Peyer's patch (tissue), 4 donors: ENCODE results near the gene PAPSS2. TPM values are rescaled to one million over a fixed set of nuclear protein-coding genes. Genes with fewer than 3 reads are reported as not detected.

Experiments
- DNase-seq, 3 donors: peaks; one replicate each; pipeline ENCODE4 v3.0.0-alpha.2; 2017 to 2019
- H3K27ac ChIP-seq, 4 donors: fragments of 200-600 bp; sonication (generic); one replicate each; pipeline ENCODE4 v1.5.1; 2016 to 2019
- H3K27me3 ChIP-seq, 2 donors: fragments of 200-600 bp; sonication (generic); one replicate each; pipeline ENCODE4 v1.5.1; 2019
- H3K36me3 ChIP-seq, 3 donors: fragments of 200-600 bp; sonication (generic); one replicate each; pipeline ENCODE4 v1.5.1; 2016 to 2019
- H3K4me1 ChIP-seq, 4 donors: fragments of 200-600 bp; sonication (generic); one replicate each; pipeline ENCODE4 v1.5.1; 2016 to 2019
- H3K4me3 ChIP-seq, 4 donors: fragments of 200-600 bp; sonication (generic); 1 replicate in 3 of 4; 2 replicates in 1 of 4; pipeline ENCODE4 v1.5.1; 2016 to 2019; ENCODE audit warnings: mild to moderate bottlenecking in 1 of 4
- H3K9me3 ChIP-seq, 4 donors: fragments of 200-600 bp; sonication (generic); one replicate each; pipeline ENCODE4 v1.5.1; 2016 to 2019; ENCODE audit warnings: mild to moderate bottlenecking in 1 of 4
- CTCF ChIP-seq, 6 experiments: fragments of 450-650 bp in 4 of 6; fragments of 200-600 bp in 2 of 6; sonication (generic) in 1 of 6; IDR thresholded peaks; one replicate each; pipeline ENCODE4 v1.5.1; 2017 to 2019; ENCODE audit warnings: antibody characterized with exemption in 6 of 6, mild to moderate bottlenecking in 3 of 6, moderate library complexity in 1 of 6
- POLR2A ChIP-seq, 2 donors: fragments of 450-650 bp; IDR thresholded peaks; one replicate each; pipeline ENCODE4 v1.5.1; 2017; ENCODE audit warnings: antibody characterized with exemption in 2 of 2, mild to moderate bottlenecking in 2 of 2, moderate library complexity in 2 of 2
- total RNA-seq, 4 donors: library from RNA; depleted of rRNA; stranded (reverse); fragments of >200 nt; gene quantifications; one replicate each; pipeline ENCODE4 v1.1.0, GENCODE V29; 2016

The PAPSS2 gene
- total RNA-seq, 4 donors from 2014 or later, result 28.1 to 166 (median 146) TPM

- H3K27me3 ChIP-seq, result no peaks in the 10 kb centered on the region
- no peak overlapping the region for H3K4me3 ChIP-seq
- H3K4me1 ChIP-seq, result peaks cover 0 to 8% (median 0%) of the 10 kb centered on the region in 4 donors
- no peak for DNase-seq
- H3K27ac ChIP-seq, result no peak overlapping the region
- TF ChIP-seq CTCF (IDR thresholded peaks at IDR 0.05), result no peak
- H3K36me3 ChIP-seq, result no peaks in the 10 kb centered on the region
- no peaks in the 10 kb centered on the region for H3K9me3 ChIP-seq
Observed at GRCh38 chr10:87705339-87705738, 45.7 kb downstream of the PAPSS2 start.

- Histone ChIP-seq H3K4me3 (no peak overlapping the region), H3K9me3 (no peaks in the 10 kb centered on the region), H3K27me3 (no peaks in the 10 kb centered on the region), H3K4me1 (peaks cover 0 to 8% (median 0%) of the 10 kb centered on the region in 4 donors), H3K36me3 (no peaks in the 10 kb centered on the region), H3K27ac (no peak overlapping the region)
- TF ChIP-seq POLR2A (IDR thresholded peaks at IDR 0.05), result no peak
- no peak for TF ChIP-seq CTCF (IDR thresholded peaks at IDR 0.05)
- no peak for DNase-seq
Observed at GRCh38 chr10:87706731-87707130, 47.1 kb downstream of the PAPSS2 start.

- H3K27ac ChIP-seq, result no peak overlapping the region
- TF ChIP-seq POLR2A (IDR thresholded peaks at IDR 0.05), result no peak
- TF ChIP-seq CTCF (IDR thresholded peaks at IDR 0.05), result no peak
- no peak for DNase-seq
Observed at GRCh38 chr10:87707254-87707653, 47.6 kb downstream of the PAPSS2 start.

GRCh38 chr10:87712913-87713616, 53.4 kb downstream of the PAPSS2 start:
- no peak overlapping the region for H3K27ac ChIP-seq

More at GRCh38 chr10:87707254-87707653, 47.6 kb downstream of the PAPSS2 start:
- no peaks in the 10 kb centered on the region for H3K9me3 ChIP-seq
- no peaks in the 10 kb centered on the region for H3K27me3 ChIP-seq
- no peaks in the 10 kb centered on the region for H3K36me3 ChIP-seq
- no peak overlapping the region for H3K4me3 ChIP-seq
- H3K4me1 ChIP-seq, result peaks cover 0 to 6% (median 0%) of the 10 kb centered on the region in 4 donors

GRCh38 chr10:87713707-87714106, 54.0 kb downstream of the PAPSS2 start:
- no peak for DNase-seq
- H3K4me1 ChIP-seq, result no peaks in the 10 kb centered on the region
- H3K9me3 ChIP-seq, result no peaks in the 10 kb centered on the region
- no peak overlapping the region for H3K27ac ChIP-seq
- no peaks in the 10 kb centered on the region for H3K27me3 ChIP-seq
- H3K36me3 ChIP-seq, result peaks cover 0 to 13% (median 0%) of the 10 kb centered on the region in 3 donors
- no peak for TF ChIP-seq POLR2A (IDR thresholded peaks at IDR 0.05)
- no peak for TF ChIP-seq CTCF (IDR thresholded peaks at IDR 0.05)
- H3K4me3 ChIP-seq, result no peak overlapping the region

More at GRCh38 chr10:87712913-87713616, 53.4 kb downstream of the PAPSS2 start:
- no peak for TF ChIP-seq CTCF (IDR thresholded peaks at IDR 0.05)
- TF ChIP-seq POLR2A (IDR thresholded peaks at IDR 0.05), result no peak
- Histone ChIP-seq H3K9me3 (no peaks in the 10 kb centered on the region), H3K4me3 (no peak overlapping the region), H3K36me3 (peaks cover 0 to 13% (median 0%) of the 10 kb centered on the region in 3 donors), H3K27me3 (no peaks in the 10 kb centered on the region), H3K4me1 (no peaks in the 10 kb centered on the region)
- DNase-seq, result no peak
